Uterus (tissue), 4 donors: ENCODE data around the gene DCX. TPM values are rescaled to one million over a fixed set of nuclear protein-coding genes. Genes with fewer than 3 reads are reported as not detected.

ENCODE experiments used
- DNase-seq, 2 donors: peaks; one replicate each; pipeline ENCODE4 v3.0.0-alpha.2; 2019 to 2020
- H3K27ac ChIP-seq, 2 donors: fragments of 200-600 bp; sonication (generic); 1 replicate in 1 of 2; 2 replicates in 1 of 2; pipeline ENCODE4 v1.5.1; 2016 to 2018
- H3K27me3 ChIP-seq, 2 donors: fragments of 200-600 bp; sonication (generic); one replicate each; pipeline ENCODE4 v1.5.1; 2018 to 2019; ENCODE audit warnings: control low read depth in 1 of 2
- H3K36me3 ChIP-seq, 2 donors: fragments of 200-600 bp; sonication (generic); one replicate each; pipeline ENCODE4 v1.5.1; 2019; ENCODE audit warnings: control low read depth in 1 of 2
- H3K4me1 ChIP-seq, 2 donors: fragments of 200-600 bp; sonication (generic); one replicate each; pipeline ENCODE4 v1.5.1; 2018 to 2019; ENCODE audit warnings: control low read depth in 1 of 2
- H3K4me3 ChIP-seq, 2 donors: fragments of 200-600 bp; sonication (generic); 1 replicate in 1 of 2; 2 replicates in 1 of 2; pipeline ENCODE4 v1.5.1; 2018 to 2019; ENCODE audit warnings: mild to moderate bottlenecking in 1 of 2
- H3K9me3 ChIP-seq, 2 donors: fragments of 200-600 bp; sonication (generic); one replicate each; pipeline ENCODE4 v1.5.1; 2019; ENCODE audit warnings: control low read depth in 1 of 2
- CTCF ChIP-seq, 4 experiments: fragments of 200-600 bp in 2 of 4; fragments of 450-650 bp in 2 of 4; sonication (generic) in 2 of 4; IDR thresholded peaks; one replicate each; pipeline ENCODE4 v1.5.1; 2016 to 2019; ENCODE audit warnings: antibody characterized with exemption in 4 of 4, mild to moderate bottlenecking in 2 of 4, moderate library complexity in 1 of 4
- POLR2A ChIP-seq, 2 donors: fragments of 450-650 bp; IDR thresholded peaks; one replicate each; pipeline ENCODE4 v1.6.1; 2016; ENCODE audit warnings: antibody characterized with exemption in 2 of 2, mild to moderate bottlenecking in 1 of 2, moderate library complexity in 1 of 2
- intact Hi-C: fragments of 100-400 bp; cut with DNase I; formaldehyde crosslinking; loops from one replicate; pipeline ENCODE4 v1.15.1; 2023; ENCODE audit warnings: low total_unique reads
- total RNA-seq, 4 donors: library from RNA; depleted of rRNA in 3 of 4; stranded (reverse); fragments of >200 nt in 3 of 4; gene quantifications; one replicate each; pipeline versions ENCODE4 v1.1.0 to v1.2.4, GENCODE V29; 2014 to 2023
- donor health status: DM: yes; HTN: yes; CAD: no.

DCX gene
- total RNA-seq, 4 donors from 2014 or later = 2.0 to 5.5 TPM; not detected in 2

GRCh38 chrX:111328858-111329257 lies 83.1 kb downstream of the DCX start:
- Histone ChIP-seq H3K27ac (no peak overlapping the region), H3K27me3 (no peaks in the 10 kb centered on the region), H3K9me3 (no peaks in the 10 kb centered on the region), H3K4me3 (no peak overlapping the region), H3K36me3 (no peaks in the 10 kb centered on the region), H3K4me1 (no peaks in the 10 kb centered on the region)
- no peak for DNase-seq
- no peak for TF ChIP-seq POLR2A (IDR thresholded peaks at IDR 0.05)
- no peak for TF ChIP-seq CTCF (IDR thresholded peaks at IDR 0.05)
- intact Hi-C loops = no loop called here

- intact Hi-C loops = no loop called here
- Histone ChIP-seq H3K27me3 (peaks cover 0 to 2% of the 10 kb centered on the region in 2 donors), H3K36me3 (no peaks in the 10 kb centered on the region), H3K9me3 (no peaks in the 10 kb centered on the region), H3K4me1 (no peaks in the 10 kb centered on the region), H3K27ac (no peak overlapping the region), H3K4me3 (no peak overlapping the region)
- no peak for TF ChIP-seq CTCF (IDR thresholded peaks at IDR 0.05)
- no peak for TF ChIP-seq POLR2A (IDR thresholded peaks at IDR 0.05)
- DNase-seq = no peak
Observed at GRCh38 chrX:111322231-111322855, 89.6 kb downstream of the DCX start.

GRCh38 chrX:111319451-111319850 lies 92.5 kb downstream of the DCX start:
- H3K27me3 ChIP-seq = peaks cover 0 to 9% of the 10 kb centered on the region in 2 donors
- no peak overlapping the region for H3K27ac ChIP-seq
- no peaks in the 10 kb centered on the region for H3K9me3 ChIP-seq
- no peaks in the 10 kb centered on the region for H3K36me3 ChIP-seq
- DNase-seq = no peak
- H3K4me1 ChIP-seq = no peaks in the 10 kb centered on the region
- no peak overlapping the region for H3K4me3 ChIP-seq
- TF ChIP-seq CTCF (IDR thresholded peaks at IDR 0.05) = no peak
- TF ChIP-seq POLR2A (IDR thresholded peaks at IDR 0.05) = no peak
- intact Hi-C loops = no loop called here

GRCh38 chrX:111318901-111319300 lies 93.1 kb downstream of the DCX start:
- H3K4me1 ChIP-seq = no peaks in the 10 kb centered on the region
- no peaks in the 10 kb centered on the region for H3K9me3 ChIP-seq
- DNase-seq = no peak
- intact Hi-C loops = no loop called here
- H3K36me3 ChIP-seq = no peaks in the 10 kb centered on the region
- H3K27me3 ChIP-seq = peaks cover 0 to 9% of the 10 kb centered on the region in 2 donors
- no peak overlapping the region for H3K27ac ChIP-seq
- TF ChIP-seq CTCF (IDR thresholded peaks at IDR 0.05) = no peak
- no peak for TF ChIP-seq POLR2A (IDR thresholded peaks at IDR 0.05)
- H3K4me3 ChIP-seq = no peak overlapping the region

- Histone ChIP-seq H3K36me3 (no peaks in the 10 kb centered on the region), H3K27ac (no peak overlapping the region), H3K4me3 (no peak overlapping the region), H3K9me3 (no peaks in the 10 kb centered on the region), H3K4me1 (no peaks in the 10 kb centered on the region), H3K27me3 (peaks cover 0 to 10% of the 10 kb centered on the region in 2 donors)
- intact Hi-C loops = no loop called here
- TF ChIP-seq CTCF (IDR thresholded peaks at IDR 0.05) (no peak), POLR2A (IDR thresholded peaks at IDR 0.05) (no peak)
- DNase-seq = no peak
Observed at GRCh38 chrX:111309083-111309482, 102.9 kb downstream of the DCX start.
